HepG2 (cell line): ENCODE measurements around the gene TMEM219. TPM values are rescaled to one million over a fixed set of nuclear protein-coding genes. Genes with fewer than 3 reads are reported as not detected.

Experiments
- HOXA5 ChIP-seq: sonication (generic); formaldehyde crosslinking; IDR thresholded peaks from 2 replicates; pipeline ENCODE4 v1.4.0; 2020; ENCODE audit warnings: missing genetic modification reagents
- PITX1 ChIP-seq: sonication (generic); formaldehyde crosslinking; IDR thresholded peaks from 2 replicates; pipeline ENCODE4 v1.5.1; 2020; ENCODE audit warnings: mild to moderate bottlenecking, missing genetic modification reagents
- PPARG ChIP-seq: conservative IDR thresholded peaks from 2 replicates; pipeline ENCODE4 v1.6.1; 2016; ENCODE audit warnings: missing biosample characterization, missing genetic modification reagents
- RFXAP ChIP-seq: sonication (generic); formaldehyde crosslinking; IDR thresholded peaks from 2 replicates; pipeline ENCODE4 v1.4.0; 2020; ENCODE audit warnings: missing genetic modification reagents, borderline replicate concordance
- SKIL ChIP-seq: sonication (generic); formaldehyde crosslinking; IDR thresholded peaks from 2 replicates; pipeline ENCODE4 v1.8.0; 2022; ENCODE audit warnings: missing genetic modification reagents, mild to moderate bottlenecking, moderate library complexity, borderline replicate concordance
- ZNF142 ChIP-seq: sonication (generic); formaldehyde crosslinking; IDR thresholded peaks from 2 replicates; pipeline ENCODE4 v1.4.0; 2020; ENCODE audit warnings: missing genetic modification reagents
- ZNF24 ChIP-seq: fragments of 450-650 bp; IDR thresholded peaks from 2 replicates; pipeline ENCODE4 v1.6.1; 2017; ENCODE audit warnings: antibody characterized with exemption, mild to moderate bottlenecking
- ZNF441 ChIP-seq: sonication (generic); formaldehyde crosslinking; IDR thresholded peaks from 2 replicates; pipeline ENCODE4 v1.7.0; 2021; ENCODE audit warnings: missing genetic modification reagents, borderline replicate concordance
- ZNF709 ChIP-seq: sonication (generic); formaldehyde crosslinking; IDR thresholded peaks from 2 replicates; pipeline ENCODE4 v1.5.0; 2020; ENCODE audit warnings: mild to moderate bottlenecking, missing genetic modification reagents
- ZNF775 ChIP-seq: sonication (generic); formaldehyde crosslinking; IDR thresholded peaks from 2 replicates; pipeline ENCODE4 v1.4.0; 2020; ENCODE audit warnings: missing genetic modification reagents, mild to moderate bottlenecking, moderate library complexity, borderline replicate concordance
- polyA plus RNA-seq, 8 experiments: library from polyadenylated mRNA; depleted of rRNA in 3 of 8; stranded (reverse) in 7 of 8; unstranded in 1 of 8; fragments of >200 nt; fragmentation: Illumina TruSeq in 4 of 8; extraction: Trizol in 4 of 8; gene quantifications; 2 replicates each; pipeline versions ENCODE4 v1.2.1 to v1.2.3, GENCODE V29; 2011 to 2016; ENCODE audit warnings: low read depth in 4 of 8, missing spikeins in 1 of 8, mixed read lengths in 1 of 8; ENCODE audit not compliant: insufficient read depth in 1 of 8
- total RNA-seq, 5 experiments: library from RNA; depleted of rRNA; stranded (reverse); fragments of >200 nt; fragmentation: Illumina TruSeq; extraction: Trizol; gene quantifications; 2 replicates each; pipeline ENCODE4 v1.2.3, GENCODE V29; 2016; ENCODE audit warnings: low read depth in 1 of 5
- TF ChIP-seq, protein P1 (sequence below): sonication (generic); formaldehyde crosslinking; IDR thresholded peaks from 2 replicates; pipeline ENCODE4 v1.4.0; 2020; ENCODE audit warnings: missing genetic modification reagents; ENCODE audit errors: not compliant biosample characterization
- TF ChIP-seq, protein P2 (sequence below): sonication (generic); formaldehyde crosslinking; IDR thresholded peaks from 2 replicates; pipeline ENCODE4 v1.4.0; 2020; ENCODE audit warnings: missing genetic modification reagents
- TF ChIP-seq, protein P3 (sequence below): sonication (generic); formaldehyde crosslinking; IDR thresholded peaks from 2 replicates; pipeline ENCODE4 v1.5.0; 2020; ENCODE audit warnings: mild to moderate bottlenecking, missing genetic modification reagents

TMEM219 gene
- total and polyA plus RNA-seq, 2 of the 13 experiments (the other 11 are each of a cell fraction or from before 2014, with no cell fraction given): 105 to 115 TPM

- TF ChIP-seq ZNF142 (peak; percentile 81; the same call in 1 of the 2 replicates), PPARG (CRISPR knock-in tag) (peak; percentile 38), ZNF441 (CRISPR knock-in tag) (no peak), ZNF775 (CRISPR knock-in tag) (no peak), HOXA5 (peak; percentile 84; the same call in 1 of the 2 replicates), RFXAP (CRISPR knock-in tag) (peak; percentile 88), ZNF24 (no peak), ZNF709 (CRISPR knock-in tag) (0 out of 2 replicates have a peak, but pooled peaks have one; percentile 77), SKIL (CRISPR knock-in tag) (peak; percentile 57; the same call in 1 of the 2 replicates), PITX1 (CRISPR knock-in tag) (no peak)
- TF ChIP-seq, protein P1, sequence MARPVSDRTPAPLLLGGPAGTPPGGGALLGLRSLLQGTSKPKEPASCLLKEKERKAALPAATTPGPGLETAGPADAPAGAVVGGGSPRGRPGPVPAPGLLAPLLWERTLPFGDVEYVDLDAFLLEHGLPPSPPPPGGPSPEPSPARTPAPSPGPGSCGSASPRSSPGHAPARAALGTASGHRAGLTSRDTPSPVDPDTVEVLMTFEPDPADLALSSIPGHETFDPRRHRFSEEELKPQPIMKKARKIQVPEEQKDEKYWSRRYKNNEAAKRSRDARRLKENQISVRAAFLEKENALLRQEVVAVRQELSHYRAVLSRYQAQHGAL (CRISPR knock-in tag): no peak
- TF ChIP-seq, protein P2, sequence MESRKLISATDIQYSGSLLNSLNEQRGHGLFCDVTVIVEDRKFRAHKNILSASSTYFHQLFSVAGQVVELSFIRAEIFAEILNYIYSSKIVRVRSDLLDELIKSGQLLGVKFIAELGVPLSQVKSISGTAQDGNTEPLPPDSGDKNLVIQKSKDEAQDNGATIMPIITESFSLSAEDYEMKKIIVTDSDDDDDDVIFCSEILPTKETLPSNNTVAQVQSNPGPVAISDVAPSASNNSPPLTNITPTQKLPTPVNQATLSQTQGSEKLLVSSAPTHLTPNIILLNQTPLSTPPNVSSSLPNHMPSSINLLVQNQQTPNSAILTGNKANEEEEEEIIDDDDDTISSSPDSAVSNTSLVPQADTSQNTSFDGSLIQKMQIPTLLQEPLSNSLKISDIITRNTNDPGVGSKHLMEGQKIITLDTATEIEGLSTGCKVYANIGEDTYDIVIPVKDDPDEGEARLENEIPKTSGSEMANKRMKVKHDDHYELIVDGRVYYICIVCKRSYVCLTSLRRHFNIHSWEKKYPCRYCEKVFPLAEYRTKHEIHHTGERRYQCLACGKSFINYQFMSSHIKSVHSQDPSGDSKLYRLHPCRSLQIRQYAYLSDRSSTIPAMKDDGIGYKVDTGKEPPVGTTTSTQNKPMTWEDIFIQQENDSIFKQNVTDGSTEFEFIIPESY (CRISPR knock-in tag): 0 out of 2 replicates have a peak, but pooled peaks have one; percentile 14
- TF ChIP-seq, protein P3, sequence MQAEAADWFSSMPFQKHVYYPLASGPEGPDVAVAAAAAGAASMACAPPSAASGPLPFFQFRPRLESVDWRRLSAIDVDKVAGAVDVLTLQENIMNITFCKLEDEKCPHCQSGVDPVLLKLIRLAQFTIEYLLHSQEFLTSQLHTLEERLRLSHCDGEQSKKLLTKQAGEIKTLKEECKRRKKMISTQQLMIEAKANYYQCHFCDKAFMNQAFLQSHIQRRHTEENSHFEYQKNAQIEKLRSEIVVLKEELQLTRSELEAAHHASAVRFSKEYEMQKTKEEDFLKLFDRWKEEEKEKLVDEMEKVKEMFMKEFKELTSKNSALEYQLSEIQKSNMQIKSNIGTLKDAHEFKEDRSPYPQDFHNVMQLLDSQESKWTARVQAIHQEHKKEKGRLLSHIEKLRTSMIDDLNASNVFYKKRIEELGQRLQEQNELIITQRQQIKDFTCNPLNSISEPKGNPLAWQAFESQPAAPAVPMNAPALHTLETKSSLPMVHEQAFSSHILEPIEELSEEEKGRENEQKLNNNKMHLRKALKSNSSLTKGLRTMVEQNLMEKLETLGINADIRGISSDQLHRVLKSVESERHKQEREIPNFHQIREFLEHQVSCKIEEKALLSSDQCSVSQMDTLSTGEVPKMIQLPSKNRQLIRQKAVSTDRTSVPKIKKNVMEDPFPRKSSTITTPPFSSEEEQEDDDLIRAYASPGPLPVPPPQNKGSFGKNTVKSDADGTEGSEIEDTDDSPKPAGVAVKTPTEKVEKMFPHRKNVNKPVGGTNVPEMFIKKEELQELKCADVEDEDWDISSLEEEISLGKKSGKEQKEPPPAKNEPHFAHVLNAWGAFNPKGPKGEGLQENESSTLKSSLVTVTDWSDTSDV (CRISPR knock-in tag): no peak
Measured at GRCh38 chr16:29925781-29926710, 35.8 kb upstream of the TMEM219 start, which contains the start of gene KCTD13 (continued).
